NCI-H226 (cell line): ENCODE measurements around the gene R3HDM1.
A peak's percentile ranks its signal among the peaks of the same experiment; 100 is the strongest.

Experiments used
- DNase-seq: peaks from one replicate; pipeline ENCODE4 v3.0.0-alpha.2; 2015

R3HDM1 gene

DNA sequence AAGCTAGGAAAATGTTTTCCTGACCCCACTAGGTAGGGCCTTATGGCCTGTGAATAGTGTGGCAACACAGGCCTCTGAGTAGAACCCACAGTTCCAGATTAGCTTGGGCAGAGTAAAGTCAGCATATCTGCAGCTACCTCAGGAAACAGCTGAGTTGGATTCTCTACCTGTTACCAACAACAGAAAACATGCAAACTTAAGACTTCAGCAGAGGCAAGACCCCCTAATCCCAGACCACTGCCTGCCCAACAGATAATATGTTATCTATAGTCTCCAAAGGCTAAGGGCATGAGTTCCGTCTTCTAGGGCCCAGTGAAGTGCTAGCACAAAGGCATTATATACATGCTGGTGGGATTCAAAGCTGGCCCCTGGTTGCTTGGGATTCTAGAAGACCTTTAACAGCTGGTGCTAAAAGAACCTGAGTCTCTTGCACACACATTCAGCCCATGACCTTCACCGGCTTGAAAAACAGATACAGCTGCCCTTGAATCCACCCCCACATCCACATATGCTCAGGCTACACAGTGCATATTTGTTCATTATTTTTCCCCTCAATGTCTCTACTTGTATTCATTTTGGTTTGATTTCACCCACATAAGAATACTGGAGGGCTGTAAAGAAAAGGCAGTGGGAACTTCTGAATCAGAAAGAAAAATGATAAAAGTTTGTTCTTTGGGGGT lies 196.9 kb downstream of the R3HDM1 start:
- no peak for DNase-seq

DNA sequence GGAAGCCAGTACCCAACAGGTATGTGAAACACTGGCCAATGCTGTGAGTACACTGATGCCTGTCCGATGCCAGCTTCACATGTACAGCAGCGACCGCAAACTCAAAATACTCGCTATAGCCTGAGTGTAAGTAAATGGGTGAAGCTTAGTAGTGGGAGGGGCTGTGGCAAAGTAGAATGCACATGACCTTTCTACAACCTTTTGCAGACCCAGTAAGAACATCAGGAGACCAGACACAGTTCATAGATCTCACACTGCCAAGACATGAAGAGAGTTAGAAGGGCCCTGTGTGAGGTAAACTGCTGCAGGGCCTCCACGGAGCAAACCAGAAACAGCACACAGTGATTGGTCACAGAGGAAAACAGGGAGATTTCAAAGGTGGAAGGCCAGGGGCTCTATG lies 201.3 kb downstream of the R3HDM1 start:
- no peak for DNase-seq

DNA sequence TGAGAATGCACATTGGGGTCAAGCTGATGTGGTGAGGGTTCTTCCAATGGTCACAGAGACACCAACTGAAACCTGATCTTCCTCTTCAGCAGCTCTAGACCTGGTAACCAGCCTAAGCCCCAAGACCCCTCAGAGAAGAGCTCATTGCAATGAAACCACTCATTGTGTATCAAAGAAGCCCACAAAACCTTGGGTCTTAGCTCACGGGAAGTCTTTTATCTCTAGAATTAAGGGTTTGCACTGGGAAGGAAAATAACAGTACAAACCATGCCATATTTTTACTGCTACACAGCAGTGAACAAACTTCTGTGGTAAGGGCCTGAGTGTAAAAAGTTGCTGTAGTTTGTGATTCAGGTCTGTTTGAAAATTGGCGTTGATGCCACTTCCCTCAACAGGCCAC lies 201.8 kb downstream of the R3HDM1 start:
- no peak for DNase-seq

DNA sequence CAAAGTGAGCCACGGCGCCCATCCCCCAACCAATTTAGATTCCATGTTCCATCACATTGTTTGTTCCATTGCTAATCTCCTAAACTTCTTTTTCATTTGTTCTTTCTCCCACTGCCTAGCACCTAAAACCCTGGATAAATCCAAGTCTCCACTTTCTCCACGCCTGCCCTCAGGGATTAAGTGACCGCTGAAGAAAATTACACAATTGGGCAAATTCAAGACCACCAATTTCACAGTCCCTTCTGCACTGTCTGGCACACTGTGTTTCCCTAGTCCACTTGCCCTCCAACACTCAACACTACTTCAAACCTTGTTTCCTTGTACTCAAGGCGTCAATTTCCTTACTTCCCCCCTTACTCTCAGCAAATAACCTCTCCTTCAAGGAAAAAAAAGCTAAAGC lies 205.3 kb downstream of the R3HDM1 start:
- no peak for DNase-seq

DNA sequence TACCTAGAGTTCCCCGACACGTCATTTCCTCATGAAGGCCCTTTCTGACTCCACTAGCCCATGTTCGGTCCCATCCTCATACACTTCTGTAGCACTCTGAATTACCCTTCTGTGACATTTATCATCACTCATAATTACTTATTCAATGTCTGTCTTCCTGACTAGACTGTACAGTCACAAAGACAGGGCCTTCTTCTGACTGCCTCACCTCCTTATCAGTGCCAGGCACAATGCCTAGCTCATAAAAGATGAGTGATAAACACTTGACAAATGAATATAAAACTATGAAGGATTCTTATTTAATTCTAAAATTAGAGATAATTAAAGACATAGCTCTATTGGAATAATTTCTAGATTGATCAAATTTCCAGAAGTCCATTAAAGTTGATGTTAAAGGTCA lies 208.9 kb downstream of the R3HDM1 start:
- DNase-seq, result no peak

GRCh38 chr2:135741043-135741394 lies 209.7 kb downstream of the R3HDM1 start:
- DNase-seq, result no peak

GRCh38 chr2:135741395-135742324 lies 210.4 kb downstream of the R3HDM1 start, which contains the start of gene UBXN4:
Gene UBXN4, plus strand, starts transcription at chr2:135741855. Its CDS starts 75 bp downstream, at chr2:135741930.
- peak; percentile 99 for DNase-seq

- DNase-seq, result peak; percentile 8
Observed at GRCh38 chr2:135742325-135742757, 211.1 kb downstream of the R3HDM1 start.

GRCh38 chr2:135743860-135744259 lies 212.6 kb downstream of the R3HDM1 start:
- DNase-seq, result no peak

DNA sequence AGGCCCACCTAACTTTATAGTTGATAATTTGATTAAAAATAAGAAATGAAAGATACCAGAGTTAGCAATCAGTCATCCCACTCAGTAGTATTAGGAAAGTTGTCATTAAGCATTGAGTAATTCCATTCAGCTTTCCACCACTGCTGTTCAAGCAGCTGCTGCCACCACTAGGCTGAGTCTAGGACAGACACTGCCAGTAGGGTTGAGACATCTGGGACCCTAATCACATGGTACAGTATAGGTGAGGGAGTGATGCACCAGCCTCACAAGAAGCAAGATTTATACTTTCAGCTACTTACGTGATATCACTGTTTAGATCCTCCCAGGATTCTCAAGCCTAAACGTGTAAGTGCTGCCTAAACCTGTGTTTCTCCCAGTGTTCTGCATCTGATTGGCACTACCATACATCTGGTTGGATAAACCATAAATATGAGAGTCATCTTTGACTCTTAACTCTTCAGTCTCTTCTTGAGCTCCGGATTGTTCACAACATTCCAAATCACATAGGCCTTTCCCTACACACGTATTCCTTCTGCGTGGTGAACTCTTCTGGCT lies 213.6 kb downstream of the R3HDM1 start:
- DNase-seq, result no peak

- DNase-seq, result peak; percentile 54
Observed at GRCh38 chr2:135745545-135745944, 214.3 kb downstream of the R3HDM1 start.

DNA sequence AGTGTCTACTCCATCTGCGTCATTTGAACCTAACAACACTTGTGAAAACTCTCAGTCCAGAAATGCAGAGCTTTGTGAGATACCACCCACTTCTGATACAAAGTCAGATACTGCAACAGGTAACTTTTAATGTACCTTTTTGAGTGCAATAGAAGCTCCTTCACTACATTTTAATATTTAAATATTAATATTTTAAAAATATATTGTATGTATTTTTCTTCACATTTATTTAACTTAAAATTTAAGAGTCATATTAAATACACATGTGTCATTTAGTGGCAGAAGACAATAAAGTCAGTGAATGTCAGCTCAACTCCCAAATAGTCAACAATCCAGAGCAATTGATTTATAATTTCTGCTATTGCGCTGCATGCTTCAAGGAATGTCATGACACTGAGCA lies 224.3 kb downstream of the R3HDM1 start:
- DNase-seq, result no peak

DNA sequence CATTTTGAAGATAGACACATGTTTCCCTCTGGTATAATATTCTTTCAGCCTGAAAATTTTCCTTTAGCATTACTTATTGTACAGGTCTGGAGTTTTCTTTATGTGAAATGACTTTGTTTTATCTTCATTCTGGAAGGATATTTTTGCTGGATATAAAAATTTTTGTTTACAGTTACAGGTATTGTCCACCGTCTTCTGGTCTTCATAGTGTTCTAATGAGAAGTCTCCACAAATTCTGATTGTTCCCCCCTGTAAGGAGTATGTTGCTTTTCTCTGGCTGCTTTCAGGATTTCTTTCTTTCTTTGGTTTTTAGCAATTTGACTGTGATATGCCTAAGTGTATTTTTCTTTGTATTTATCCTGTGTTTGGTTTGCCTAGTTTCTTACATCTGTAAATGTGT lies 225.4 kb downstream of the R3HDM1 start:
- no peak for DNase-seq

GRCh38 chr2:135762022-135762421 lies 230.7 kb downstream of the R3HDM1 start:
- DNase-seq, result no peak

GRCh38 chr2:135762530-135762929 lies 231.2 kb downstream of the R3HDM1 start:
- DNase-seq, result no peak

DNA sequence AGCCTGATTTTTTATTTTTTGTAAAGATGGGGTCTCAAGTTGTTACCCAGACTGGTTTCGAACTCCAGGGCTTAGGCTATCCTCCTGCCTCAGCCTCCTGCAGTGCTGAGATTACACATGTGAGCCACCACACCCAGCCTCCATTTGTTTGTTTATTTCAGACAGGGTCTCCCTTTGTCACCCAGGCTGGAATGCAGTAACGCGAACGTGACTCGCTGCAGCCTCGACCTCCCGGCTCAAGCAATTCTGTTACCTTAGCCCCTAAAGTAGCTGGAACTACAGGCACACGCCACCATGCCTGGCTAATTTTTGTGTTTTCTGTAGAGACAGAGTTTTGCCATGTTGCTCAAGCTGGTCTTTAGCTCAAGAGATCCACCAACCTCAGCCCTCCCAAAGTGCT lies 237.6 kb downstream of the R3HDM1 start:
- no peak for DNase-seq

DNA sequence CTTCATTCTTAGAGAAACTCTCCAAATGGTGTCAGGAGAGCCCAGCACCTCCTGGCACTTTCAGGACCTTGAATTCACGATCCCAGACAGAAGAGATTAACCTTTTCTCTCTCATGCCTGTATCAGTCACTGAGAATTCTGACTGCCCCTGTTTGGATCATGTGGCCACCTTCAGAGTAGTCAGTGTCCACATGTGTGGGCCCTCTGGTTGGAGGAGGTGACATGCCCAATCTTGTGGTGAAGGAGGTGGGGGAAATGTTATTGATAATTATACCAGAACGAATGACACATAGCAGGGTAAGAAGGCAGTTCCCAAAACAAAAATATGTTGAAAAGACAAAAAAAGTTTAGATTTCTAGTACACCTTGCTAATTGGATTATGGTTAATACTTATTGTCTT lies 242.0 kb downstream of the R3HDM1 start:
- DNase-seq, result no peak

GRCh38 chr2:135773917-135774316 lies 242.6 kb downstream of the R3HDM1 start:
- DNase-seq, result peak; percentile 44
